ENCODE results near the gene DNAH7.

DNA sequence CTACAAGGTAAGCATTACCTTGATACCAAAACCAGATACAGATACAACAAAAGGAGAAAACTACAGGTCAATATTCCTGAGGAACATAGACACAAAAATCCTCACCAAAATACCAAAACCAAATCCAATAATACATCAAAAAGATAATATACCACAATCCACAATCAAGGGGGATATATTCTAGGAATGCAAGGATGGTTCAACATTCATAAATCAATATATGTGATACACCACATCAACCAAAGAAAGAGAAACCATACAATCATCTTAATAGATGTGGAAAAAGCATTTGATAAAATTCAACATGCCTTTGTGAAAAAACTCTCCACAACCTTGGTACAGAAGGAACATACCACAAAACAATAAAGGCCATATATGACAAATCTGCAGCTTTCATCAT, 28.4 kb downstream of the DNAH7 start:
- no peak for TF ChIP-seq ZBED1 (IDR thresholded peaks at IDR 0.05; ENCODE audit: borderline replicate concordance)
- TF ChIP-seq SIX5 (IDR thresholded peaks at IDR 0.05; ENCODE audit: low read depth, low read length, severe bottlenecking): no peak
- TF ChIP-seq GABPA (IDR thresholded peaks at IDR 0.05; ENCODE audit: low read depth): no peak
- no peak for TF ChIP-seq SIN3A (IDR thresholded peaks at IDR 0.05; ENCODE audit: low read depth, low read length)
- no peak for TF ChIP-seq NFYA (IDR thresholded peaks at IDR 0.05; ENCODE audit: borderline replicate concordance, low read depth, low read length)
- no peak for TF ChIP-seq ZNF274 (IDR thresholded peaks at IDR 0.05; ENCODE audit: insufficient read depth, insufficient read length)
- TF ChIP-seq, protein P1, sequence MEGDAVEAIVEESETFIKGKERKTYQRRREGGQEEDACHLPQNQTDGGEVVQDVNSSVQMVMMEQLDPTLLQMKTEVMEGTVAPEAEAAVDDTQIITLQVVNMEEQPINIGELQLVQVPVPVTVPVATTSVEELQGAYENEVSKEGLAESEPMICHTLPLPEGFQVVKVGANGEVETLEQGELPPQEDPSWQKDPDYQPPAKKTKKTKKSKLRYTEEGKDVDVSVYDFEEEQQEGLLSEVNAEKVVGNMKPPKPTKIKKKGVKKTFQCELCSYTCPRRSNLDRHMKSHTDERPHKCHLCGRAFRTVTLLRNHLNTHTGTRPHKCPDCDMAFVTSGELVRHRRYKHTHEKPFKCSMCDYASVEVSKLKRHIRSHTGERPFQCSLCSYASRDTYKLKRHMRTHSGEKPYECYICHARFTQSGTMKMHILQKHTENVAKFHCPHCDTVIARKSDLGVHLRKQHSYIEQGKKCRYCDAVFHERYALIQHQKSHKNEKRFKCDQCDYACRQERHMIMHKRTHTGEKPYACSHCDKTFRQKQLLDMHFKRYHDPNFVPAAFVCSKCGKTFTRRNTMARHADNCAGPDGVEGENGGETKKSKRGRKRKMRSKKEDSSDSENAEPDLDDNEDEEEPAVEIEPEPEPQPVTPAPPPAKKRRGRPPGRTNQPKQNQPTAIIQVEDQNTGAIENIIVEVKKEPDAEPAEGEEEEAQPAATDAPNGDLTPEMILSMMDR (IDR thresholded peaks at IDR 0.05 in 2 of 3, conservative IDR thresholded peaks at IDR 0.05 in 1 of 3; ENCODE audit: control insufficient read depth in 2 of 3, extremely low read depth in 1 of 3, insufficient read depth in 1 of 3, low read depth in 3 of 3, low read length in 3 of 3): no peak
- no peak for TF ChIP-seq POLR2A (IDR thresholded peaks at IDR 0.05; ENCODE audit: low read depth, low read length)
- TF ChIP-seq CEBPB (IDR thresholded peaks at IDR 0.05; ENCODE audit: borderline replicate concordance in 1 of 2, low read depth in 2 of 2, low read length in 2 of 2): no peak
- no peak for TF ChIP-seq CREB1 (IDR thresholded peaks at IDR 0.05; ENCODE audit: low read depth)
- TF ChIP-seq ESRRA (IDR thresholded peaks at IDR 0.05; ENCODE audit: low read length): no peak
- no peak for TF ChIP-seq KDM1A (IDR thresholded peaks at IDR 0.05; ENCODE audit: borderline replicate concordance)
